ENCODE data around the gene TMEM62. TPM values are rescaled to one million over a fixed set of nuclear protein-coding genes. Genes with fewer than 3 reads are reported as not detected.

The TMEM62 gene
- total and polyA plus RNA-seq, 2 of the 8 experiments (the other 6 are each of a cell fraction or from before 2014, with no cell fraction given), result 2.0 to 4.0 TPM

DNA sequence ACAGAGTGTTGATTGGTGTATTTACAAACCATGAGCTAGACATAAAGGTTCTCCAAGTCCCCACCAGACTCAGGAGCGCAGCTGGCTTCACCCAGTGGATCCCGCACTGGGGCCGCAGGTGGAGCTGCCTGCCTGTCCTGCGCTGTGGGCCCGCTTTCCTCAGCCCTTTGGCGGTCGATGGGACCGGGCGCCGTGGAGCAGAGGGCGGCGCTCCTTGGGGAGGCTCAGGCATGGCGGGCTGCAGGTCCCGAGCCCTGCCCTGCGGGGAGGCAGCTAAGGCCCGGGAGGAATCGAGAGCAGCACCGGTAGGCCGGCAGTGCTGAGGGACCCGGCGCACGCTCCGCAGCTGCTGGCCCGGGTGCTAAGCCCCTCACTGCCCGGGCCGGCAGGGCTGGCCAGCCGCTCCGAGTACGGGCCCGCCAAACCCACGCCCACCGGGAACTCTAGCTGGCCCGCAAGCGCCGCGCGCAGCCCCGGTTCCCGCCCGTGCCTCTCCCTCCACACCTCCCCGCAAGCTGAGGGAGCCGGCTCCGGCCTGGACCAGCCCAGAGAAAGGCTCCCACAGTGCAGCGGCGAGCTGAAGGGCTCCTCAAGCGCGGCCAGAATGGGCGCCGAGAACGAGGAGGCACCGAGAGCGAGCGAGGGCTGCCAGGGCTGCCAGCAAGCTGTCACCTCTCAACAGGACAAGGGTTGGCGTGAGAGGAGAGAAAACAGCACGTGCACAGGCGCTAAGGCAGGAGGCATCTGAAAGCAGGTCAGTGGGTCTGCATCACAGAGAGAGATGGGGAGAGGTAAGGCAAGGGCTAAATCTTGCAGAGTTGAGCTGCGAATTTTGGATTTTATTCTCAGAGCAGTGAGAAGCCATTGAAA lies 93.3 kb downstream of the TMEM62 start:
- no peak overlapping the region for H2BK15ac ChIP-seq (ENCODE audit: low read length)
- no peak overlapping the region for H3K4ac ChIP-seq (replicated peaks; ENCODE audit: insufficient read length, low read depth, low read length)
- H3K79me1 ChIP-seq (ENCODE audit: low read depth, low read length), result no peaks in the 10 kb centered on the region
- no peak overlapping the region for H2BK12ac ChIP-seq (ENCODE audit: low read depth, low read length)
- H3K9ac ChIP-seq (replicated peaks in 1 of 4; ENCODE audit: extremely low read depth in 1 of 4, low read depth in 3 of 4, low read length in 3 of 4), result no peak overlapping the region
- no peaks in the 10 kb centered on the region for H3K27me3 ChIP-seq (replicated peaks in 1 of 4; ENCODE audit: control insufficient read depth in 3 of 4, extremely low read depth in 1 of 4, insufficient read depth in 3 of 4, low read length in 3 of 4)
- H3K4me1 ChIP-seq (replicated peaks in 1 of 4; ENCODE audit: control insufficient read depth in 3 of 4, insufficient read depth in 4 of 4, low read length in 3 of 4), result no peaks in the 10 kb centered on the region
- H4K91ac ChIP-seq (replicated peaks; ENCODE audit: insufficient read length, low read length), result no peak overlapping the region
- CTCF ChIA-PET (ENCODE audit: partially characterized antibody), result interaction anchor here (0.6 to 9.7 kb wide), 28 partner anchors 9 to 555 kb away, joined by 3 to 178 read pairs (median 9); partner anchors contain the start of gene TGM5
- no peaks in the 10 kb centered on the region for H3K79me2 ChIP-seq (ENCODE audit: control insufficient read depth in 1 of 2, insufficient read depth in 2 of 2, low read length in 2 of 2)
- no peak overlapping the region for H2AK5ac ChIP-seq (ENCODE audit: low read depth, low read length)
- no peak overlapping the region for H3K4me3 ChIP-seq (ENCODE audit: extremely low read depth in 1 of 4, insufficient read depth in 2 of 4, low read depth in 3 of 4, low read length in 4 of 4)
- H3K23me2 ChIP-seq (ENCODE audit: low read depth, low read length), result no peaks in the 10 kb centered on the region
- no peak overlapping the region for H3K4me2 ChIP-seq (ENCODE audit: insufficient read depth in 1 of 2, low read depth in 2 of 2, low read length in 2 of 2)
- no peak overlapping the region for H4K8ac ChIP-seq (ENCODE audit: extremely low read depth, insufficient read depth, low read length)
- 96% methylated on average over 45 of the region's 57 CpGs; no CpG with 5 or more reads in 1 of the 2 experiments for WGBS, 2 experiments (ENCODE audit: extremely low coverage in 1 of 2, insufficient coverage in 1 of 2, insufficient read length in 1 of 2, insufficient replicate concordance in 2 of 2, low coverage in 1 of 2, low lambda C conversion rate in 2 of 2, missing lambda C conversion rate in 1 of 2)
- no peak overlapping the region for H3K27ac ChIP-seq (ENCODE audit: low read depth, low read length)
- H2BK20ac ChIP-seq (ENCODE audit: low read length), result no peak overlapping the region
- no peak overlapping the region for H3K14ac ChIP-seq (ENCODE audit: insufficient read length)
- TF ChIP-seq HDAC2 (IDR thresholded peaks at IDR 0.05; ENCODE audit: borderline replicate concordance in 1 of 2, low read depth in 2 of 2, low read length in 2 of 2) (no peak), BCL11A (IDR thresholded peaks at IDR 0.05; ENCODE audit: low read depth in 2 of 2, low read length in 2 of 2) (no peak), TAF7 (optimal IDR thresholded peaks at IDR 0.05; ENCODE audit: borderline replicate concordance, low read depth, low read length) (no peak), MAFK (IDR thresholded peaks at IDR 0.05; ENCODE audit: low read depth, low read length) (no peak)
- no peak overlapping the region for H2BK5ac ChIP-seq (ENCODE audit: low read depth, low read length)
- no peaks in the 10 kb centered on the region for H4K20me1 ChIP-seq (replicated peaks in 1 of 2; ENCODE audit: control insufficient read depth in 1 of 2, insufficient read depth in 2 of 2, low read length in 2 of 2)
- no peak overlapping the region for H2BK120ac ChIP-seq (replicated peaks; ENCODE audit: low read depth, low read length)
- H3K56ac ChIP-seq (replicated peaks; ENCODE audit: insufficient read length, low read depth, low read length), result no peak overlapping the region
- DNase-seq (ENCODE audit: low read depth in 1 of 2, low spot score in 2 of 2) (no peak), FAIRE-seq (no peak)
- H3K18ac ChIP-seq (ENCODE audit: extremely low read depth, low read length), result no peak overlapping the region
- POLR2A ChIA-PET (ENCODE audit: partially characterized antibody), result interaction anchor here (0.6 to 1.2 kb wide), 4 partner anchors 10 to 33 kb away, joined by 3 read pairs; no protein-coding TSS in a partner anchor
- H3K36me3 ChIP-seq (ENCODE audit: control insufficient read depth in 2 of 4, insufficient read depth in 4 of 4, low read length in 3 of 4), result no peaks in the 10 kb centered on the region
- H3K23ac ChIP-seq (ENCODE audit: insufficient read length), result no peak overlapping the region
- no peak overlapping the region for H2AFZ ChIP-seq (ENCODE audit: low read length)
- no peaks in the 10 kb centered on the region for H3K9me3 ChIP-seq (ENCODE audit: insufficient read depth in 2 of 2, low read depth in 1 of 2, low read length in 1 of 2)
- H4K5ac ChIP-seq (ENCODE audit: insufficient read length, low read depth, low read length), result no peak overlapping the region
